ENCODE data around the gene SORBS1.

- TF ChIP-seq GATA3 (IDR thresholded peaks at IDR 0.05; ENCODE audit: low read depth, low read length) (no peak), GATA2 (IDR thresholded peaks at IDR 0.05; ENCODE audit: low read depth, low read length) (no peak)
These were observed 39.1 kb downstream of the SORBS1 start for GRCh38 chr10:95522117-95522516.

Data from SH-SY5Y (cell line).